ENCODE data around the gene TBC1D22A.

TBC1D22A gene

DNA sequence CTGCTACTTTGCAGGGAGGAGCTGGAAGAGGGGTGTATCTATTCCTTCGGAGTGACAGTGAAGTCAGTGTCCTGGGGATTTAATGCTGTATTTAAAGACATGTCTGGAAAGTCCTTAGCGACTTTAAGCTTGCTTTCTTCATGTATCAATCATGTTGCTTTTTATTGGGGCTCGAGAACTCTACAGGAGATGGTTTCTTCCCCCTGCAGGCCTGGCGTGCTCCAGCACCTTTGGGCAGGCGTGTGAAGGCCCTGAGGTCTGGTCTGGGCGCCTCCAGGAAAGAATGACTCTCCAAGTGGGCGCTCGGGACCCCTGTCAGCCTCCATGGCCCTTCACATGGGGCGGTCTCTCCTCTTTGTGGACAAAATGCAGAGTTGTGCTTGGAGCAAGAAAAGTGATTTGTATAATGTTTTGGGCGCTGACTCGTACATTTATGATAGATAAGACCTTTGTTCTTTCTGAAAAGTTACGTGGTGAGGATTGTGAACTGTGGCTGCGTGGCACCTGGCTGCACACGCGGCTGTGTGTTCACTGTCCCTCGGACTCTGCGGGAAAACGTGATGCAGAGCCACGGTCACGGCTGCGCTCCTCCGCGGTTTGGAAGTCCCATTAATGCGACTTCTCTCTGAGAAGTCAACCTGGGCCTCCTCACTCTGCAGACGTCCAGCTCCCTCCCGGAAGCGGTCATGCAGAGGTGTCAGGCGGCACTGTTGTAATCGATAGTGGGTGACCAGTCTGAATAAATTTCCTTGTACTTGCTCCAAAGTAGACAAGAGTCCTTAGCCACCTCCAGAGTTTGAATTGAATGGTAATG is 282.5 kb downstream of the TBC1D22A start:
- no peak overlapping the region for H3K27ac ChIP-seq
- no peak for DNase-seq (ENCODE audit: low spot score)
- TF ChIP-seq CTCF (IDR thresholded peaks at IDR 0.05), result no peak

GRCh38 chr22:47045691-47046410 is 283.4 kb downstream of the TBC1D22A start:
- H3K27ac ChIP-seq, result no peak overlapping the region
- no peak for TF ChIP-seq CTCF (IDR thresholded peaks at IDR 0.05)
- DNase-seq (ENCODE audit: low spot score), result no peak
- H3K4me3 ChIP-seq, result no peak overlapping the region

More for the DNA sequence above, 282.5 kb downstream of the TBC1D22A start:
- H3K4me3 ChIP-seq, result no peak overlapping the region

- DNase-seq (ENCODE audit: low spot score), result no peak
- no peak for TF ChIP-seq CTCF (IDR thresholded peaks at IDR 0.05)
- no peak overlapping the region for H3K4me3 ChIP-seq
- H3K27ac ChIP-seq, result no peak overlapping the region
Observed at GRCh38 chr22:47046411-47047065, 284.1 kb downstream of the TBC1D22A start.

GRCh38 chr22:47047321-47048122 is 285.1 kb downstream of the TBC1D22A start:
- no peak for DNase-seq (ENCODE audit: low spot score)
- TF ChIP-seq CTCF (IDR thresholded peaks at IDR 0.05), result no peak
- no peak overlapping the region for H3K4me3 ChIP-seq

DNA sequence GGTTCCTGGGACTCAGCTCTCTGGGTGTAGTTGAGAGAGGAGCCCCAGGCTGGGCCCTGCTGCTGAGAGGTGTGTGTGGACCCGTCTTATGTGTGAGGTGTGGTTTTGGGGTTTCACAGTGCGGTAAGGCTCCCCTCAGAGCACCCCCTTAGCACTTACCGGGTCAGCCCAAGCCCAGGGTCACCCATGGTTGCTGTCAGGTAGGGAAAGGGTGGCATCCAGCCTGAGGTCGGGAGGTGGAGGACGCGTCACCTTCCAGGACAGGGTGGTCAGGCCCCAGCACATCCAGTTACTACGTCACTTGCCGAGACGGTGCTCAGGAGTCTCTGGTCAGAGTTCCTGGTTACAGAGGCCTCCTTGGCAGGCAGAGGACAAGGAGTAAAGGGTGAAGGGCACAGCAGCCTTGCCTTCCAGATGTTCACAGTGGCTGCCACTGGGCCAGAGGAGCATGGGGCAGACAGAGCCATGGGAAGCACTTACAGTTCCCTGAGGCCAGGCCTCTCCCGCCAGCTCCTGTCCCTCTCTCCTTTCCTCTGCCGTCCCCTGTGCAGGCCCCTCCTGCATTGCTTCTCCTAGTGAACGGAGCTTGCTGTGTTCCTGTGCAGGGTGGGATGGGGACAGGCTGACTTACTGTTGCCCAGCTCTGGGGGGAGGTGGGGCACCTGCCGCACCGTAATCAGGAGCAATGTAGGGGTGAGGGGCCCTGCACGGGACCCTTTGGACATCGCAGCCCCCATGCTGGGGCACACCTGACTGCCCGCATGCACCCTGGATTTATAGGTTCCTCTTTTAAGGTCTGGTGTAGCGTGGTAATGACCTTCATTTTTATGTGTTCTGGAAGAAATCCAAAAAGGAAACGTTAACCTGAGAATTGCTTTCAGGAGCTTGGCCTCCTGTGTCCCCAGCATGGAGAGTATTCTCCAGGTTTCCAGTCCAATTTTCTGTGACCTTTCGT is 285.9 kb downstream of the TBC1D22A start:
- DNase-seq (ENCODE audit: low spot score), result no peak
- no peak for TF ChIP-seq CTCF (IDR thresholded peaks at IDR 0.05)

More at GRCh38 chr22:47047321-47048122, 285.1 kb downstream of the TBC1D22A start:
- H3K27ac ChIP-seq, result no peak overlapping the region

More for the DNA sequence above, 285.9 kb downstream of the TBC1D22A start:
- H3K27ac ChIP-seq, result no peak overlapping the region
- H3K4me3 ChIP-seq, result no peak overlapping the region
